Retinal pigment epithelial cell (primary cell): Measurements from ENCODE around the gene MCTP2.

Experiments
- DNase-seq: peaks from one replicate; pipeline ENCODE4 v3.0.0-alpha.2; 2010; ENCODE audit warnings: low read depth
- H3K4me3 ChIP-seq: 2 replicates; pipeline ENCODE4 v1.5.1; 2011; ENCODE audit warnings: mild to moderate bottlenecking, low read length, control low read depth, moderate library complexity
- CTCF ChIP-seq: conservative IDR thresholded peaks from 2 replicates; pipeline ENCODE4 v1.5.1; 2011; ENCODE audit warnings: low read depth, low read length, control low read depth, inconsistent platforms

Gene MCTP2

GRCh38 chr15:94273826-94274225, 42.5 kb downstream of the MCTP2 start:
- no peak for TF ChIP-seq CTCF
- no peak for DNase-seq
- no peak overlapping the region for H3K4me3 ChIP-seq

GRCh38 chr15:94274745-94275144, 43.4 kb downstream of the MCTP2 start:
- TF ChIP-seq CTCF, result no peak
- DNase-seq, result no peak

GRCh38 chr15:94277485-94277884, 46.1 kb downstream of the MCTP2 start:
- H3K4me3 ChIP-seq, result no peak overlapping the region
- DNase-seq, result no peak
- TF ChIP-seq CTCF, result no peak

More at GRCh38 chr15:94274745-94275144, 43.4 kb downstream of the MCTP2 start:
- H3K4me3 ChIP-seq, result no peak overlapping the region

- no peak for DNase-seq
- no peak for TF ChIP-seq CTCF
- H3K4me3 ChIP-seq, result no peak overlapping the region
Observed at GRCh38 chr15:94279736-94280135, 48.4 kb downstream of the MCTP2 start.

- TF ChIP-seq CTCF, result no peak
- no peak for DNase-seq
Observed at GRCh38 chr15:94280301-94280700, 48.9 kb downstream of the MCTP2 start.

GRCh38 chr15:94282269-94283250, 51.2 kb downstream of the MCTP2 start:
- no peak overlapping the region for H3K4me3 ChIP-seq
- TF ChIP-seq CTCF, result no peak
- no peak for DNase-seq

More at GRCh38 chr15:94280301-94280700, 48.9 kb downstream of the MCTP2 start:
- no peak overlapping the region for H3K4me3 ChIP-seq

GRCh38 chr15:94286583-94286982, 55.2 kb downstream of the MCTP2 start:
- no peak for DNase-seq
- no peak for TF ChIP-seq CTCF
- no peak overlapping the region for H3K4me3 ChIP-seq
